A375 (cell line): ENCODE results near the gene EBP. TPM values are rescaled to one million over a fixed set of nuclear protein-coding genes. Genes with fewer than 3 reads are reported as not detected.

Experiments used
- total RNA-seq: library from RNA; depleted of rRNA; stranded (reverse); fragments of >200 nt; shearing (Covaris generic); gene quantifications from 2 replicates; pipeline ENCODE4 v1.2.3, GENCODE V29; 2014; rRNA removed

Gene EBP
- 115 and 136 TPM in 2 replicates for total RNA-seq

GRCh38 chrX:48521353-48522243, at the start of gene EBP:
TSS of gene EBP (plus strand) at chrX:48521808. CDS start at chrX:48523772, 1,964 bp downstream.

GRCh38 chrX:48475774-48476577, 45.6 kb upstream of the EBP start, which contains the start of gene FTSJ1:
TSS of gene FTSJ1 (plus strand) at chrX:48476199. CDS start at chrX:48478048, 1,849 bp downstream.

GRCh38 chrX:48508400-48509244, 13.0 kb upstream of the EBP start, which contains the start of gene PORCN:
TSS of gene PORCN (plus strand) at chrX:48508992. CDS start at chrX:48509821, 829 bp downstream.

DNA sequence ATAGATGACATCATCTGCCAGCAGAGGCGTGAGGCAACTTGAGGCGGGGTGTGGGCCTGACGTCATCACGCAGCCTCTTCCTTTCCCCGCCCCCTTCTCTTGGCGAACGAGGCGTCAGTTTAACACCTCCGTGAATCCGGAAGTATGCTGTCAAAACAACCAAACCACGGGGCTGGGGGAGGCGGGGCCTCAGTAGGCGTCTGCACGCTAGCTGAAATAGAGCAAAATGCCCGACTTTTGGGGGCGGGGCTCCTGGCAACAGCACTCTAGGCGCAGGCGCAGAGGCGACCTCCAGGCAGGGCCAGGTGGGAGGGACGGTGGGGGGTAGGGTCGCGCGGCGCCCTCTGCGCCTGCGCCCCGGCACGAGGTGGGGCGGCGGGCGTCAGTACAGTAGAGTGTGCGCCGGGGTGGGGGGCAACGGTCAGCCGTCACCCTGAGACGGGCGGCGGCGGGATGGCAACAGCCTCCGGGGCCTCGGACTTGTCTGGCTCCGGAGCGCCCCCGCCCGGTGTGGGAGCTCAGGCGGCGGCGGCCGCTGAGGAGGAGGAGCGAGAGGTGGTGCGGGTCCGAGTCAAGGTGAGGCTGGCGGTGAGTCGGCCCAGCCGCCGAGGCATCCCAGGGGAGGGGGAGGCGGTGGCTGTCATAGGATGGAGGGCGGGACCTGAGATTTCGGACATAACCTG, 17.9 kb downstream of the EBP start, which contains the start of gene TBC1D25:
TSS of gene TBC1D25 (plus strand) at position 370 of the 683 bp plus-strand sequence. CDS start at position 454, 84 bp downstream.

DNA sequence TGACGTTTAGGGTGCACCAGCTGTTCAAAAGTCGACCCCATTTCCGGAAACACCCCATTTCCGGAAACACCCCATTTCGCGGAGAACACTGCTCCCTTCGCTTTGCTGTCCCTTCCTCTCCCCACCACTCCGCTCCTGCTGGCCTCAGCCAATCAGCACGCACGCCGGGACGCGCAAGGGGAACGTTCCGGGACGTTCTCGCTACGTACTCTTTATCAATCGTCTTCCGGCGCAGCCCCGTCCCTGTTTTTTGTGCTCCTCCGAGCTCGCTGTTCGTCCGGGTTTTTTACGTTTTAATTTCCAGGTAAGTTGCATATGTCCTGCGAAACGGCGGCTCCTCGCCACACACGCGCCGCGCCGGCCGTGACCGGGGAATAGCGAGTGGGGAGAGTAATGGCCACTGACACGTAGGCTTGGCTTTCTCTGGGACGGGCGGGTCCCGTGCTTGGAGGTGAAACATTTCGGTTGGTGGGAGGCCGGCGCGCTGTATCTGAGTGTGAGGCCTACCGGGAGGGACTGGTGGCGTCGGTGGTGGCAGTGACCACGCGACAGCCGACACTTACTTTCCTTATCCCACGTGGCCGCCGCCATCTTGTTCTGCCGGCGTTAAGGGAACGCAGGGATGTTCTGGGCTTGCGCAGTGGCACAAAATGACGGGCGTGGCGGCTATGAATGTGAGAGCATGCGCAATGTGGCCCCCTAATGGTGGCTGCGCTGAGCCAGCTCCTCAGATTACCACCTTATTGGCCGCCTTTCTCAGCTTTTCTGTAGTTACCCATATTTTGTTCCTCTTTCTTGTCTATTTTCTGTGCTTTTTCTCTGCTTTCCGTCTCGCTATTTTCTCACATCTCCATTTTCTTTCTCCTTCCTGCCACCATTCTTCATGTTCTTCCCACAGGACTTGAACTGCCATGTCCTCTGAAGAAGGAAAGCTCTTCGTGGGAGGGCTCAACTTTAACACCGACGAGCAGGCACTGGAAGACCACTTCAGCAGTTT, 53.0 kb downstream of the EBP start, which contains the start of gene RBM3:
TSS of gene RBM3 (plus strand) at position 215 of the 997 bp plus-strand sequence. CDS start at position 912, 697 bp downstream.

Other genes starting within 250 kb of the EBP start
- gene SSX3, start 165.1 kb upstream of the EBP start, total RNA-seq, result not detected in 2 replicates
- gene SSX4, start 138.3 kb upstream of the EBP start, total RNA-seq, result 0.53 and 1.0 TPM in 2 replicates
- gene SSX4B, start 109.8 kb upstream of the EBP start, total RNA-seq, result 0.53 and 1.0 TPM in 2 replicates
- gene SLC38A5, start 51.5 kb upstream of the EBP start, total RNA-seq, result not detected in 2 replicates
- 115 and 124 TPM in 2 replicates for gene FTSJ1, start 45.6 kb upstream of the EBP start, total RNA-seq
- gene PORCN, start 12.8 kb upstream of the EBP start, total RNA-seq, result 19.4 and 26.6 TPM in 2 replicates
- gene TBC1D25, start 17.9 kb downstream of the EBP start, total RNA-seq, result 8.8 and 13.6 TPM in 2 replicates
- 282 and 286 TPM in 2 replicates for gene RBM3, start 52.7 kb downstream of the EBP start, total RNA-seq
- 135 and 153 TPM in 2 replicates for gene WDR13, start 75.7 kb downstream of the EBP start, total RNA-seq
- gene WAS, start 162.0 kb downstream of the EBP start, total RNA-seq, result 0.69 and 1.6 TPM in 2 replicates
- gene SUV39H1, start 174.9 kb downstream of the EBP start, total RNA-seq, result 24.2 and 24.8 TPM in 2 replicates
- not detected in 2 replicates for gene GLOD5, start 239.9 kb downstream of the EBP start, total RNA-seq